ENCODE measurements around the gene CALM1. TPM values are rescaled to one million over a fixed set of nuclear protein-coding genes. Genes with fewer than 3 reads are reported as not detected.

The CALM1 gene
- total RNA-seq, result 831 and 869 TPM in 2 replicates

DNA sequence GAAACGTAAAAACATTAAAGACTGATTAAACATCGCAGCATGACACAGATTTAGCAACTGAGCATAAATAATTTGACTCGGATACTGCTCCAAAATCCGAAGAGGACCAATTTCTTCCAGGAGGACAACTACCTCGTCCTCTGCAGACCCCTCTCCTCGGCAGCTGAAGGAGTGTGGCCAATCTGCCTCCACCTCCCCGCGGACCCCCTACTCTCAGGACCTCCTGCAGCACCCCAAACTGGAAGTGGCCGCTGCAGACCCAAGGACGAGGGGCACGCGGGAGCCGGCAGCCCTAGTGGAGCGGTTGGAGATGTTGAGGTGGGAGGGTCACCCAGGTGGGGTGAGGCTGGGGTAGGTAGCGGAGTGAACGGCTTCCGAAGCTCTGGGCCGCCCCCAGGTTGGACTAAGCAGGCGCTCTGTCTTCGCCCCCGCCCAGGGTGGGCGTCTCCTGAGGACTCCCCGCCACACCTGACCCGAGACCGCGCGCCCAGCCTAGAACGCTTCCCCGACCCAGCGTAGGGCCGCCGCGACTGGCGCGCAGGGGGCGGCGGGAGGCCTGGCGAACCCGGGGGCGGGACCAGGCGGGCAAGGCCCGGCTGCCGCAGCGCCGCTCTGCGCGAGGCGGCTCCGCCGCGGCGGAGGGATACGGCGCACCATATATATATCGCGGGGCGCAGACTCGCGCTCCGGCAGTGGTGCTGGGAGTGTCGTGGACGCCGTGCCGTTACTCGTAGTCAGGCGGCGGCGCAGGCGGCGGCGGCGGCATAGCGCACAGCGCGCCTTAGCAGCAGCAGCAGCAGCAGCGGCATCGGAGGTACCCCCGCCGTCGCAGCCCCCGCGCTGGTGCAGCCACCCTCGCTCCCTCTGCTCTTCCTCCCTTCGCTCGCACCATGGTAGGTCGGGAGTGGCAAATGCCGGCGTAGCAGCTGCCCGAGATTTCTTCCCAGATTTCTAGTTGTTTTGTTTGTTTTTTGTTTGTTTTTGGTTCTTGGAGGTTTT lies at the start of gene CALM1:
TSS of gene CALM1 (plus strand) at position 689 of the 999 bp plus-strand sequence. CDS start at position 891, 202 bp downstream.
- no peak for DNase-seq (ENCODE audit: extremely low read depth, low read depth, low spot score)

DNA sequence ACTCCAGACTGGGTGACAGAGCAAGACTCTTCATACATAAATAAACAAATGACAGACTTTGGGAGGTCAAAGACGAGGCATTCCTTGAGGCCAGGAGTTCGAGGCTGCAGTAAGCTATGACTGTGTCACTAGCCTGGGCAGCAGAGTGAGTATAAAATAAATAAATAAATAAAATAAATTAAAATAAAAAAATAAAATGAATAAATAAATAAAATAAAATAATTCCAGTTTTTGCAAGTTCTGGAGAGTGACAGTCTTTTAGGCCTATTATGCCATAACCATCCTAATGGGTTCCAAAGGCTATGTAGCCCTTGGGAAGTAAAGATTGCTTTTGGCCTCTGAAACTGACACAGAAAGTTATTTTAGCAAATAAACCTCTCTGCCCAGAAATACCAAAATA lies 48.6 kb upstream of the CALM1 start:
- DNase-seq (ENCODE audit: extremely low read depth, low read depth, low spot score), result no peak

DNA sequence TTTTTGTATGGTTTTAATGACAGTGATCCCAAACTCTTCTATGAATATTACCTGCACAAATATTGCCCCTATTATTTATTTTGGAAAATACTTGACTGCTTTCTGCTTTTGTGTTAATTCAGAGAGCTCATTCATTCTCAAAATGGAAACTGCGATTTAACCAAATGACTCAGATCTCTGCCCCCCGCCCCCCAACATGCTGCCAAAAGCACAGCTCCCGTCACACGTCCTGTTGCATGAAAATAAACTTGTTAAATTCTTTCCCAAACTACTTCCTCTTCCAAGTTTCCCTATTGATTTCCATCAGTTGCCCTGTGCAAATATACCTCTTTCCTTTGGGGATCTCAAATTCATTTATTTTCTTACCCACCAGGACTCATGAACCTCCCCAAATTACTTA lies 47.1 kb upstream of the CALM1 start:
- no peak for DNase-seq (ENCODE audit: extremely low read depth, low read depth, low spot score)

DNA sequence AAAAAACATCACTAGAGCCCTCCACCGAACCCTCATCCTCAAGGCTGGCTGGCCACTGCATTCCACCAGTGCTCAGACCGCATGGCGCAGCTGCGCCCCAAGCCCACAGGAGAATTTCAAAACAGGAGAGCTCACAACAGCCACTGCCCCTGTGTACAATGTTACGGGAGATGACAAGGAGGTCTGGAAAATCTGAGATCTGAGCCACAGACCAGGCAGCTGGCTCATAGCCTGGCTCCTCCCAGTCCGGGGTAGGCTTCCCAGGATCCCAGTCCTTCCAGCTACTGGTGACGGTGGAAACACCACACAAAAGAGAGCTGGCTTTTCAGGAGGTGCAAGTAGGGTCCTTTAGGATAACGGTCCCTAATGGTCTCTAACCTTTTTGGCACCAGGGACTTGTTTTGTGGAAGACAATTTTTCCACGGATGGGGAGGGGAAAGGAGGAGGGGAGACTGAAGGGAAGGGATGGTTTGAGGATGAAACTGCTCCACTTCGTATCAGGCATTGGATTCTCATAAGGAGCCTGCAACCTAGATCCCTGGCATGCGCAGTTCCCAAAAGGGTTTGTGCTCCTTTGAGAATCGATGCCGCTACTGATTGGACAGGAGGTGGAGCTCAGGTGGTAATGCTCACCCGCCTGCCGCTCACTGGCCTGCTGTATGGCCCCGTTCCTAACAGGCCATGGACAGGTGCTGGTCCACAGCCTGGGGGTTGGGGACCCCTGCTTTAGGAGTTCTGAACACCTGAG lies 42.1 kb upstream of the CALM1 start:
- no peak for DNase-seq (ENCODE audit: extremely low read depth, low read depth, low spot score)

DNA sequence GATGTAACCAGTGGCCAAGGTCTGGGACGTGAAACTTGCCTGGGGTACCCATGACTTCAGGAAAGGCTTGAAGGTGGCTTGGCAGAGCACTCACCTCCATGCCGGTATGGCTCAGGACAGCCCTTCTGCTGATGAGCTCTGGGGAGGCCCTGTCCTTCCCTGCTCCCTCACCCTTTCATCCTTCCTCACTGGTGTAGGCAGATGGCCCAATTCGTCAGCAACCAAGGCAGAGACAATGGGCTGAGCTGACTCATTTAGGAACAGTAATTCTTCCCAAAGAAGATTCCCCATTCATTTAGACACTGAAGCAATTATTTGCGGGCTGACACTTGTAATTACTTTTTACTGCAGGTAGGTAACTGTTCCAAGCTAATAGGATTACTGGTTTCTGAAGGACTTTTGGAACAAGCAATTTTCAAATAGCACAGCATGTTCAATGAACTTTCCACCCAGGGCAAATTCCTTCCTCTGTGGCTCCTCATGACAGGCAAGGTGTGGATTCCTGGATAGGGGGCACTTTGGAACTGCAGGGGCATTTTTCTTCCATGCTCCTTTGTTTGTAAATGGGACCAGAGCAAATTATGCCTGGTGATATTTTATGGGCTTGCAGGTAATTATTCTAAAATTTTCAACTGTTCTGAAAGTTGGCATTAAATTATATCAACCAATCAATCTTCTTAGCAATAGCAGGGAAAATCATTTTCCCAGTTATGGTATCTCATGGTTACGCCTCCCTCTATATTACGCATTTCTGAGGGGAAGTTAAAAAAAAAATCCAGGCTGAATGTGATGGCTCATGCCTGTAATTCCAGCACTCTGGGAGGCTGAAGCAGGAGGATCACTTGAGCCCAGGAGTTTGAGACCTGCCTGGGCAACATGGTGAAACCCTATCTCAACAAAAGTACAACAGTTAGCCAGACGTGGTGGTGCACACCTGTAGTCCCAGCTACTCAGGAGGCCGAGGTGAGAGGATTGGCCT lies 41.0 kb upstream of the CALM1 start:
- no peak for DNase-seq (ENCODE audit: extremely low read depth, low read depth, low spot score)

DNA sequence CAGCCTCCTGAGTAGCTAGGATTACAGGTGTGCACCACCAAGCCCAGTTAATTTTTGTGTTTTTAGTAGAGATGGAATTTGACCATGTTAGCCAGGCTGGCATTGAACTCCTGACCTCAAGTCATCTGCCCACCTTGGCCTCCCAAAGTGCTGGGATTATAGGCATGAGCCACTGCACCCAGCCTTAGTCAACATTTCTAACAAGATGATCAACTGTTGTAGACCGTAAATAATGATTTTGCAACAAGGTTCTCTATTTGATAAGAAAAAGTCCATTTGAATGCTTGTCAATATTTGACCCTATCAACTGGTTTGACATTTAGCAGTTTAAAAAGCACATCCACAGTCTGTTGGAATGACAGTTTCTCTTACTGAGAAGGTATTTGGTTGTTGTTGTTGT lies 39.9 kb upstream of the CALM1 start:
- no peak for DNase-seq (ENCODE audit: extremely low read depth, low read depth, low spot score)

DNA sequence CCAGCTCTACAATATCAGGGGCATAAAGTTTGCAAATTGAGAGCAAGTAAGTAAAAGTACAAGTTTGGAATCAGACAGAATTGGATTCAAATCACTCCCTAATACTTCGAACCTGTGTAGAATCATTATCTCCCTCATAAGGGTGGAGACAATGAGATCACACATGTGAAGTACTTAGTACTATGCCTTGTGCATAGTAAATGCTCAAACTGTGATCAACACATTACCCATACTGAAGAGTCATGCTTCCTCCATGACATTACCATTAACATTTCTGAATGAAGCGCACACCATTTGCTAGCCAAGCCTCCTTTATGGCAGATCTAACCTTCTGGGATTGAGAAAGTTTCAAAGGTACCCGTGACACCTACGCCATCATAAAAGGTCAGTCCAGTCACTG lies 38.5 kb upstream of the CALM1 start:
- DNase-seq (ENCODE audit: extremely low read depth, low read depth, low spot score), result no peak

DNA sequence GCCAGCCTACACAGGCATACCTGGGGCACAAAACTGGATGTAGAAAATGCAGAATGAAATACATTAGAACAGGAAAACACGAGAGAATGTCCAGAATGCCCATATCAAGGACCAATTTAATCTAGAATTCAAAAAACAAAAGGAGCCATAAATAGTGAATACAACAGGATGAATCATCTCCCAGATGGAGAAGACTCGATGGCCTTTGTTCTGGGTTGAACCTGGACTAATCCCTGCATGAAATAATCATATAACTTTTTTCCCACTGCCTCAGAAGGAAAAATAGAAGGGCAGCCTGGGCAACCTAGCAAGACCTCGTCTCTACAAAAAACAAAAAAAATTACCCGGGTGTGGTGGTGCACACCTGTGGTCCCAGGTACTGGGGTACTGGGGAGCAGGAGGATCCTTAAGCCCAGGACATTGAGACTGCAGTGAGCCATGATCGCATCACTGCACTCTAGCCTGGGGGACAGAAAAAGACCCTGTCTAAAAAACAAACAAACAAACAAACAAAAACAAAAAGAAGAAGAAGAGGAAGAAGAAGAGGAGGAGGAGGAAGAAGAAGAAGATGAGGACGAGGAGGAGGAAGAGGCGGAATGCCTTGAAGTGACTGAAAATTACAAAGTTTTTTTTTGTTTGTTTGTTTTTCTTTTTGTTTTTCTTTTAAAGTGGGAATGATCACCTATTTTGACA lies 34.8 kb upstream of the CALM1 start:
- DNase-seq (ENCODE audit: extremely low read depth, low read depth, low spot score), result no peak

DNA sequence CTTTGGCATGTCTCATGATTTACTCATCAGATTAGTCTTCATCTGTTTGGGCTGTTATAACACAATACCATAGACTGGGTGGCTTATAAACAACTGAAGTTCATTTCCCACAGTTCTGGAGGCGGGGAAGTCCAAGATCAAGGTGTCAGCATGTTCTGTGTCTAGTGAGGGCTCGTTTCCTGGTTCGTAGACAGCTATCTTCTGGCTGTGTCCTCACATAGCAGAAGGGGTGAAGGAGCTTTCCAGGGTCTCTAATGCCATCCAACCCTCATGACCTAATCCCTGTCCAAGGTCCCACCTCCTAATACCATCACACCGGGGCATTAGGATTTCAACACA lies 34.3 kb upstream of the CALM1 start:
- no peak for DNase-seq (ENCODE audit: extremely low read depth, low read depth, low spot score)

DNA sequence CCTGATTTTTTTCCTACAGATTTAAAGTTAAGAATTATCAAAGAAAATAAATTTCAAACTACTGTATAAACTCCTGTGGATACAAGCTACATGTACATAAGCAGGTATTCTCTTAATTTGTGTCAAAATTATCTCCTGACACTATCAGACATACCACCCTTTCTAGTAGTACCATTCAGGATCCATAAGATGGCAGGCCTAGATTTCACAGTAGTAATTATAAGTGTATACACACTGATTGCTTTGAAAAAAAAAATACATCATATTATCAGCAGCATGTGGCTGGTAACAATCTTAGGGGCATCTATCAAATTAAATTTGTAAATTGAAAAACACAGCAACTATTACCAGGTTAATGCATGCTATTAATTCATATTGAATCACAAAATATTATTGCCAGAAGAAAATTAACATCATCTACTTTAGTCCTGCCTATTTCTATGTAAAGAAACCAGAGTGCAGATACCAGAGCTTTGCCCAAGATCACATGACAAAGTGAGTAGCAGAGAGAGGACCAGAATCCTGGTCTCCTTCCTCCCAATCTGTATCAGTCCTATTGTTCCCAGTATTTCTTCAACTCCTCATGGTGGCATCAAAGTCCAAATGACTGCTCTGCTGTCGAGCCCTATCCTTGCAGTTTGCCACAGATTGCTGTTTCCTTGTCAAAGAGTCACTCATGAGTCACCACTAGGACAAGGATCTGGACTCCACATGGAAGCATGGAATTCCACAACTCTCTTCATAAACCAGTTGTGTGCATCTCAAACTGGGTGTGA lies 27.7 kb upstream of the CALM1 start:
- DNase-seq (ENCODE audit: extremely low read depth, low read depth, low spot score), result no peak

DNA sequence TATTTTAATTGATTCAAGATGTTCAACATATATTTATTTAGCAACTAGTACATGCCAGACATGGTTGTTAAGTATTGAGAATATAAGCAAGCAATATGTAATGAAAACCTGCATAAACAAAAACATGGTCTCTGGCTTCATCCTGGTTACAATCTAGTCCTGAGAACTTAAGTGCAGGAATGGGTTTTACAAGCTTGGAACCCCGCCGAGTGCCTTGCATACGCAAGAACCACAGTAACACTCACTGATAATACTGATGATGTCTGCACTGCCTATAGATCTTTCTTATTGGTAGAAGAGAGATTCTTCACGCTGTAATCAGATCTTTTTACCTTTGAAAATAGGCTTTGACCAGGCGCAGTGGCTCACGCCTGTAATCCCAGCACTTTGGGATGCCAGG lies 22.9 kb upstream of the CALM1 start:
- DNase-seq (ENCODE audit: extremely low read depth, low read depth, low spot score), result no peak

DNA sequence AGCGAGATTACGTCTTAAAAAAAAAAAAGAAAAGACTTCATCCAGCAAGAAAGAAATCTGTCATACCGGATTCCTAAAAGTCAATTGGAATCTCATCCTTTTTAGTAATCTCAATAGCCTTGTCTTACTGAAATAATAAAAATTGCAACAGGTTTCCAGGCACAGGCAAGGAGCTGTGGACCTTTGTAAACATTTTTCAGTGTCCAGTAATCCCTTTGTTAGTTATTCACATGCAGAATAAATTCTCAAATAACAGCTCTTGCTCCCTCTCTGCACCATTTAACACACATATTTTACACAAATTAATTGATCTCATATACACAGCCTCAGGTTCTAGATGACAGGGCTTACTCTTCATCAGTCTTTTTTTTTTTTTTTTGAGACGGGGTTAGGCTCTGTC lies 22.0 kb upstream of the CALM1 start:
- DNase-seq (ENCODE audit: extremely low read depth, low read depth, low spot score), result no peak

DNA sequence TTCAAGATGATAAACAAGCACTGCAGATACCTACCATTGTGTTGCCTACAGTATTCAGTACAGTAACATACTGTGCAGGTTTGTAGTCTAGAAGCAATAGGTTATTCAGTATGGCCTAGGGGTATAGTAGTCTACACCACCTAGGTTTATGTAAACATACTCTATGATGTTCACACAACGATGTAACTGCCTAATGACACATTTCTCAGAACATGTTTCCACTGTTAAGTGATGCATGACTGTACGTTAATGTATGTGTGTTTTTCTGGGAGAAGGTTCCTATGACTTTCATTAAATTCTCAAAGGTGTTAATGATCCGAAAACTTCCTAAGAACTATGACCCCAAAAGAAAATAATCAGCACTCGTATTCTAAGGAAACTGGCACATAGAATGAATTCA lies 20.9 kb upstream of the CALM1 start:
- DNase-seq (ENCODE audit: extremely low read depth, low read depth, low spot score), result no peak

DNA sequence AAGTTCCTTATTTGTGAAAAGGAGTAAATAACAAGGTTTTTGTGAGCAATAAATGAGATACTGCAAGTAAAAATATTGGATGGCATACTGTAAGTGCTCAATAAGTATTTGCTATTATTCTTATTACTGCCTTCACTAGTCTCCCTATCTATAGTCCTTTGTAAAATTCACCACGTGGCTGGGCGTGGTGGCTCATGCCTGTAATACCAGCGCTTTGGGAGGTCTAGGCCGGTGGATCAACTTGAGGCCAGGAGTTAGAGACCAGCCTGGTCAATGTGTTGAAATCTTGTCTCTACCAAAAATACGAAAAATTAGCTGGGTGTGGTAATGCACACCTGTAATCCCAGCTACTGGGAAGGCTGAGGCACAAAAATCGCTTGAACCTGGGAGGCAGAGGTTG lies 18.6 kb upstream of the CALM1 start:
- DNase-seq (ENCODE audit: extremely low read depth, low read depth, low spot score), result no peak

DNA sequence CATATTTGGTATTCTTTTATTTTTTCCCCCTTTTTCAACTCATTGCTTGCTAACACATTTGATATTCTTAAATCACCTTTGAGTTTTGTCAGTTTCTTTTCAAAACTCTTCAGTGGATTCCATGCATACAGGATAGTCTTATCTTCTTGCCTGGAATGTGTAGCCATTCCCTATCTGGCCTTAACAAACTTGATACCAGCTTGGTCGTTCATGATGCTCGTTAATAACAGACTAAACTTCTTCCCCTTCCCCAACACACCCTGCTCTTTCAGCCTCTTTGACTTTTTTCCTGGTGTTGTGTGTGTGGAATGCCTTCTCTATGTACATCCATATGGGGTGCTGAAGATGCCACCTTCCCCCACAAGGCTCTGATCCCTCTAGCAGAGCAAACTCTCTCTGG lies 17.7 kb upstream of the CALM1 start:
- no peak for DNase-seq (ENCODE audit: extremely low read depth, low read depth, low spot score)

DNA sequence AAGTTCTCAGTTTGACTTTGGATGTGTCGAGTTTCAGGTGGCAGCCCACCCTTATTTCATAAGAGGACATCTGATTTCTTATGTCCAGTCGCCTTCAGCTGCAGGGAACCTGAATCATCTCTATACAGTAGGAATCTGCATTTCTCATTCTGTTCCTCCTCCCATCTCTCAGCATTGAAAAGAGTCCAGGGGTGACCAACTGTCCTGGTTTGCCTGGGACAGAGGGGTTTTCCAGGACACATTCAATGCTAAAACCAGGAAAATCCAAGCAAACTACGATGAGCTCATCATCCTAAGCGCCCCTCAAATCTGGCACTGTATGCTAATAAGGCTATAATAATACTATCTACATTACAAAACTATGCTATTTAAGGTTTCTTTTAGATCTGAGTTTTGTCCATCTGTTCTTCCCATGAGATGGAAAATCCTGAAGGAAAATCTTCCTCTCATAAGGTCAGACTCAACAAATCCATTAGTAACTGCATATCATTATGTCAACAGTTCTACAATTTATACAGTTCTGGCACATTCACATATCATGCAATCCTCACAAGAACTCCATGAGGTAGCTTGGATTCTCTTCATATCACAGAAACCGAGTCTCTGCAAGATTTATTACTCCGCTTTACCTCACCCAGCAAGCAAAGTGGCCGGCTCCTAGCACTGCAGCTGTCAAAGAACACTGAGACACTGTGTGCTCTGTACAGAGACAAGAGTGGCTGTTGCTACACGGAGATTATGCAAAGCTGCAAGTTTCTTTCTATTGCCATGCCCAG lies 15.6 kb upstream of the CALM1 start:
- DNase-seq (ENCODE audit: extremely low read depth, low read depth, low spot score), result no peak

DNA sequence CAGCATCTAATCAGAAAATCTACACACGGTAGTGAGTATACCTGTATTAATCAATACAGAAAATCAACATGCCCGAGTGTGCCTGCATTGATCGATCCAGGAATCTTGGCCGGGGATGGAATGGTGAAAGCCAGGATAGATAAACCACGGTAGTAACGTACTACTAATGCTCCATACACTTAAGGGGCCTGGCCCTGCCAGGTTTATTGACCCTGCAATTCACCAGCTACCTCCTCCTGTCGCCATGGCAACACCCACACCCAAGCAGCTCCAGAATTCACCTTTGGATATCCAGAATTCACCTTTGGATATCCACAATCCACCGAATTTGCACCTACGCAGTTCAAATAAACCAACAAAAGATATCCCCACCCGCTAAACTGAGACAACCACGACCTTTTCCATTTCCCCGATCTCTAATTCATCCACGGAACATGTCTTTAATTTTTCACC lies 14.8 kb upstream of the CALM1 start:
- no peak for DNase-seq (ENCODE audit: extremely low read depth, low read depth, low spot score)

DNA sequence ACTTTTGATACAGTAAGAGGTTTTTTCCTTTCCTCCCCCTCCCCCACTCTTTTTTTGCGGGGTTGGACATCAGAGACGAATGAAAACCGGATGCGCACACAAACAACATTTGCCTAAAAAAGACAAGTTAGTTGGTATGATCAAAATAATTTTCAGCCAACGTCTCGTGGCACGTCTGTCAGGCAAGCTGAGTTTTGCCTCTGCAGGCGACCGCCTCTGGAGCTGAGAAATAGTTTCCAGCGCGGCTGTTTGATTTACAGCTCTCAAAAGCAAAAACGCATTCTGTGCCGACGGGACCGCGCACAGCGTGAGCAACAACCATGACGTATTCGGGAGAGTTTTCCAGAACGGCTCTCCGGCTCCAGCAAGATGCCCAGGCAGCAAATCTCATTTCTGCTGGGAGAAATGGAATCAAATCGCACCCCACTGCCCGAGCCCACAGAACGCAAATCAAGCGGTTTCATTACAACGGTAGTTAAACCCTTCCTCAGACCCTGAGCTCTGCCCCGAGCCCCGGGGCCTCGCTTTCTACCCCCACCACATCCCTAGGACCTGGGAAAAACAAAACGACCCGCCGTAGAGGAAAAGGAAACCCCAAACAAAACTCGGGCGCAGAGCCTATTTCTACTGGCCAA lies 14.2 kb upstream of the CALM1 start:
- DNase-seq (ENCODE audit: extremely low read depth, low read depth, low spot score), result no peak

Data from glomerular endothelial cell (primary cell).